Activated CD4-positive, alpha-beta T cell treated with anti-CD3 and anti-CD28 coated beads for 4 hours (primary cell): ENCODE data around the gene NUCKS1.

Experiments used
- DNase-seq, 2 donors: peaks; one replicate each; pipeline ENCODE4 v3.0.0-alpha.2; 2020

Gene NUCKS1

GRCh38 chr1:205769641-205770365 is 19.8 kb upstream of the NUCKS1 start:
- DNase-seq: no peak

- no peak for DNase-seq
Measured at GRCh38 chr1:205767248-205767647, 17.3 kb upstream of the NUCKS1 start.

DNA sequence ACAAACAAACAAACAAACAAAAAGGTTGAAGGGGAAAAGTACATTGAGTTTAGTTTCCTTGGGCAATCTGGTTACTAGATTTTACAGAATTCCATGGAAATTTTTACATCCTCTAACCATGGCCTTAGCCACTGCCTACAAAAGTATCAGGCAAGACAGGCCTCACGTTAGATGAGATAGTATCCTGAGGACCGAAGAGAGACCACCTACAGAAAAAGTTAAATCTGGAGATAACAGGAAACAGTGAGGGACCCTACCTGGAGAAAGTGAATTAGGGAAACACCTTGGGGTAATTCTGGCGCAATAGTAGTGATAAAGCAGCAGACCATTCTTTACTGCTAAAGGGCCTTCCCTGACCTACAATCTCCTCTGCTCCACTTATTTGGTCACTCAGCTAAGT is 16.6 kb upstream of the NUCKS1 start:
- no peak for DNase-seq

DNA sequence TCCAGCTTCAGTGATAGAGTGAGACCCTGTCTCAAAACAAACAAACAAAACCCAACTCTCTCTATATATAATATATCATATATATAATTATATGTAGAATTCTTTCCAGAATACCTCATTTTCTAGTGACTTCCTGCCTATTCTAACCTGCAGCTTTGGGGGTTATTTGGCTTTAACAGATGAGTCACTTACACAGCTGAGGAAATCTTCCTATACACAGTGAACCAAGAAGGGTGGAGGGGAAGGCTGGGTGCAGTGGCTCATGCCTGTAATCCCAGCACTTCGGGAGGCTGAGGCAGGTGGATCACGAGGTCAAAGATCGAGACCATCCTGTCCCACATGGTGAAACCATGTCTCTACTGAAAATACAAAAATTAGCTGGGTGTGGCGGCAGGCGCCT is 16.1 kb upstream of the NUCKS1 start:
- DNase-seq: no peak

- DNase-seq: no peak
Measured at GRCh38 chr1:205764578-205764977, 14.6 kb upstream of the NUCKS1 start.

DNA sequence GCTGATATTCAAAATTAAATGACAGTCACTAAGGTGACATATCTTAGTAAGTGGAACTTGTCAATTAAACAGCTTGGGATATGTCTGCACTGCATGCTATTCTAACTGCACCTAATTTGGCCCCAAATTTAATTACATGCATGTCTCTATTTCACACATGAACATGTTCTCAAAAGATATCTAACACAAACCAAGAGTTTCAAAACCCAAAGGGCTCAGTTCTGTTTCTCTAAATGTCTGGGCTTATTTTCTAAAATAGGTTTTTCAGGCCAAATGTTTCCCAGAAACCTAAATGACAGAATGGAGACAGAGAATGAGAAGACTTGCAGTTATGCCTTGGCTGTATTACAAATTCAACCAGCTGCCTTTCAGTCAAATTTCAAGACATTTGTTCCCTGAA is 14.0 kb upstream of the NUCKS1 start:
- no peak for DNase-seq

- no peak for DNase-seq
Measured at GRCh38 chr1:205760606-205761005, 10.6 kb upstream of the NUCKS1 start.

GRCh38 chr1:205756552-205756951 is 6.6 kb upstream of the NUCKS1 start:
- no peak for DNase-seq

DNA sequence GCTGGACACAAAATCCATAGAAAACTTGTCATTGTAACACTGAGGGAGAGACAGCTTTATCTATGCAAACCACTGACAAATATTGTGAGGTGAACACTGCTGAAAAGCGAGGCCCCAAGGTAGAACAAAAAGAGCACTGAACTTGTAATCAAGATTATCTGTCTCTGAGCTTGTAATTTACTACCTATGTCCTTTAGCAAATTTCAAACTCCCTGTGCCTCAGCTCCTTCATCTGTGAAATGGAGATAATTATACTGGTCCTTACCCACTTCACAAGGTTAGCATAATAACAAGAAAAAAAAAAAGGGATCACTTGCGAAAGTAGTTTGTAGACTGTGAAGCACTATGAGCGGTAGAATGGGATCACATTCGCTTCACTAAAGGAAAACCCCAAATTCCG is 4.9 kb upstream of the NUCKS1 start:
- no peak for DNase-seq

- DNase-seq: no peak
Measured at GRCh38 chr1:205751036-205751651, 1.2 kb upstream of the NUCKS1 start.

GRCh38 chr1:205749234-205750137 is 496 bp downstream of the NUCKS1 start:
- DNase-seq: peak; percentile 93 to 97

DNA sequence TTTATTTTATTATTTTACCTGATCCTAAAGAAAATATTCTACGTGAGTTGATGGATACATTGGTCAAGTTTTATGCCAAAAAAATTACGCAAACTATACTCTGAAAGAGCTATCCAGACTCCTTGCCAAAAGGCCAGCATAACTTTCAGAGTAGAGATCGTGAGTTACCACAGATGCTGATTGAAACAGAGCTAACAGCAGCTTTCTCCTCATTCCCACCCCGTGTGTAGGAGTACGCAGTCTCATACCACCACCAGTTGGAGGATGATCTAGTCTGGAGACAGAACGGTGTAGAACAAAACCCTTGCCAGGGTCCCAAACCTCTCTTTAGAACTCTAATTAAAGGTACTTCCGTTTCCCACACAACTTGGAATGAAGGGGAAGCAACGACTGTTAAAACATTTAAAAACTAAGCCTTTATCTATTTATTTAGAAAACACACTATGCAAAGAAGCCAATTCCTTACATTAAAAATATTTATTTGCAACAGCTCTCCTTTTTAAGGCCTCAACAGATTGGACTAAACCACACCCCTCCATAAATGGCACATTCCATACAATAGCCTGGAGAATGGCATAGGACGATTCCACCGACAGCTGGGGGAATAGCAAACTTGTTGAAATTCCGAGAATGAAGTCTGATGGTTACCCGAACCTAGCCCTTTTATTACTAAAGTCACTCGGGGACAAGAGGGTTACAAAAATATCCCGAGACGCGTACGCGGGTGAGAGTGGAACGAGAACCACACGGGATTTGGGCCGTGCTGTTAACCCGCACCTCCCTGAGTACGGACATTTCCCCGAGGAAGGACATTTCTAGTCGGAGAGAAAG is 1.4 kb downstream of the NUCKS1 start:
- peak; percentile 18 to 23 for DNase-seq

- no peak for DNase-seq
Measured at GRCh38 chr1:205746757-205747412, 3.1 kb downstream of the NUCKS1 start.

- no peak for DNase-seq
Measured at GRCh38 chr1:205744403-205744802, 5.6 kb downstream of the NUCKS1 start.

- DNase-seq: no peak
Measured at GRCh38 chr1:205743977-205744376, 6.0 kb downstream of the NUCKS1 start.

DNA sequence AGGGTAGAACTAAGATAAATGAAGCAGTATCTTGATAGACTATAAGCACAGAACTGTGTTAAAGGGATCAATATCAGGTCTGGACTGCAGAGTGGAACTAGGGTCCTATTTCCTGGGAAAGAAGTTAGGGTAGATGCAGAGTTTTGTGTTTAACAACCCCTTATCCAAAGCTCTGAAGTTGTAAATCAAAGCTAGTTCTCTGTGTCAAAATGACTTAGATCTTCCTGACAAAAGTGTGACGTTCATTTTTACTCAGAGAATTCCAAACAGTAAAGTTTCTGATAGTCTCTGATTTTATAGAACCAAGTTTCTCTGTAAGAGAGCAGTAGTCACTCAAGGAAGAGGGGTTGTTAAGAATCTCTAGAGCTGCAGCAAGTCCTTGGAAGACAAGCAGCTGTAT is 8.3 kb downstream of the NUCKS1 start:
- DNase-seq: no peak

- no peak for DNase-seq
Measured at GRCh38 chr1:205739348-205740160, 10.4 kb downstream of the NUCKS1 start.

DNA sequence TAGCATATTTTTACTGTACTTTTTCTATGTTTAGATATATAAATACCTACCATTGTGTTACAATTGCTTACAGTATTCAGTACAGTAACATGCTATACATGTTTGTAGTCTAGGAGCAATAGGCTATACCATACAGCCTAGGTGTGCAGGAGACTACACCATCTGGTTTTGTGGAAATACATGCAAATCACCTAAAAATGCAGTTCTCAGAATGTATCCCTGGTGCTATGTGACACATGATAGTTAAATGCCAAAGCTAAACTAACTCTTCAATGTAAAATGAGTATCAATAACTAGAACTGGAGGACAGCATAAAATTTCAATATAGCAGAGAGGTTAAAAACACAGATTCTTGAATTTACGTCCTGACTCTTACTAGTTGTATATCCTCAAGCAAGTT is 14.8 kb downstream of the NUCKS1 start:
- DNase-seq: no peak

DNA sequence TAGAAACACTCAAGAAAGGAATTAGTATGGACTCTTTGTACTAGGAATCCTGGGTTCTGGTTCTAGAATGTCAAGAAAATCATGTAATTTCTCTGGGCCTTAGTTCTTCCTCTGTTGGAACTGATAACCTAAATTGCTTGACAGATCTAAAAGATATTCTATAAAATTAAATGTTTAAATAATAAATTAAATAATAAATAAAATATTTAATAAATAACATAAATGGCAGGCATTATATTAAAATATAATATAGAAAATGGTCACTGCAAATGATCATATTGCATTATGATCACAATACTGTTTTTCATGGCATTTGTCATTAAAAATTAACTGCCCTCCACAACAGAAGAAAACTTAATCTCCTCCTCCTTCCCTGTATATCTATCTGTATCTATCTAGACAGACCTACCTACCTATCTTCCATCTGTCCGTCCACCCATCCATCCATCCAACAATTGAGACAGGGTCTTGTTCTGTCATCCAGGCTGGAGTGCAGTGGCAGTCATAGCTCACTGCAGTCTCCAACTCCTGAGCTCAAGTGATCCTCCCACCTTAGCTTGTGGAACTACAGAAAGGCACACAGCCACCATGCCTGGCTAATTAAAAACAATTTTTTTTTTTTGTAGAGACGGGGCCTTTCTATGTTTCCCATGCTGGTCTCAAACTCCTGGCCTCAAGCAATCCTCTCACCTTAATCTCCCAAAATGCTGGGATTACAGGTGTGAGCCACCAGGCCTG is 16.4 kb downstream of the NUCKS1 start:
- DNase-seq: no peak

GRCh38 chr1:205729945-205730610 is 19.9 kb downstream of the NUCKS1 start:
- DNase-seq: no peak
